Measurements from ENCODE around the gene NTN5.
"Not testable (repeated sequence)": the region's sequence is repeated elsewhere in the genome, so short reads cannot be mapped to it uniquely, and the experiment has no call there.

The NTN5 gene

GRCh38 chr19:48639483-48640375, 33.1 kb downstream of the NTN5 start:
- no peak for DNase-seq

- DNase-seq, result no peak
Measured at GRCh38 chr19:48638831-48639381, 33.9 kb downstream of the NTN5 start.

DNA sequence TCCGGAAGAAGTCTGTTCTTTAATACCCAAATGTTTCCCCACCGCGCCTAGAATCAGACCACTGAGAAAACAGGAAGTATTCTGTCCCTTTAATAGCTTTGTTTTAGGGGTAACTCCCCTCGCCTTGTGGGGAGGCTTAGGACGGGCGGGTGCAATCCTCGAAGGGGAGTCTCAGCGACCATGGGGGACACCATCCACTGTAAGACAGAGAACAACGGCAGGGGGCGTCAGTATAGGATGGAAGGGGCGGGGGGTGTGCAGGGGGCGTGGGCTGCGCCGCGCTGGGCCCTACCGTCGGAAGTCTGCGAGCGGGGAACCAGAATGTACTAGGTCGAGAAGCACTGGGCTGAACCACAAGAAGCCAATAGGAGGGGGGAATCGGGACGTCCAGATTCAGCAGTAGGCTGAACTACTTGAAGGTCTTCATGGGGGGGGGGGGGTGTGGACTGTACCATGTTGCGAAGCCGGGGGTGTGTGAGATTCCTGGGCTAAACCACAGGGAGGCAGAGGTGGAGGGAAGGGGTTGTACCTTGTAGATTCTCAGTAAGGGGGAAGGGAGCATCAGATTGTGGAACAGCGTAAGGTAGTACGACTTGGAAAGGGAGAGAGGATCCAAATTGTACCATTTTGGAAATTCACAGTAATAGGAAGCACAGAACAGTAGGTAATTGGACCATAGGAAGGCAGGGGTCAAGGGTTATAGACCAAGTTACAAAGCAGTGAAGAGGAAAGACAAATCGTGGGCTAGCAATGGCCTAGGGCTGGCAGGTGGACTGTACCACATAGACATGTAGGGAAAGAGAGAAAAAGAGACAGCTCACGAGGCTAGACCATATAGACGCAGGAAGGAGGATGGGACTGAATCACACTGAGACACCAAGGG, 34.6 kb downstream of the NTN5 start:
- DNase-seq, result peak; percentile 90

GRCh38 chr19:48637449-48637947, 35.3 kb downstream of the NTN5 start:
- peak; percentile 99 for DNase-seq

- no peak for DNase-seq
Measured at GRCh38 chr19:48636859-48637448, 35.9 kb downstream of the NTN5 start, which contains the start of gene DBP. DBP (minus strand) TSS chr19:48637379; CDS start chr19:48636994, 385 bp downstream.

- peak; percentile 31 for DNase-seq
Measured at GRCh38 chr19:48635966-48636858, 36.6 kb downstream of the NTN5 start.

- DNase-seq, result peak; percentile 68
Measured at GRCh38 chr19:48635263-48635965, 37.4 kb downstream of the NTN5 start.

- DNase-seq, result peak; percentile 94
Measured at GRCh38 chr19:48634424-48635262, 38.2 kb downstream of the NTN5 start.

- no peak for DNase-seq
Measured at GRCh38 chr19:48634036-48634342, 38.8 kb downstream of the NTN5 start.

DNA sequence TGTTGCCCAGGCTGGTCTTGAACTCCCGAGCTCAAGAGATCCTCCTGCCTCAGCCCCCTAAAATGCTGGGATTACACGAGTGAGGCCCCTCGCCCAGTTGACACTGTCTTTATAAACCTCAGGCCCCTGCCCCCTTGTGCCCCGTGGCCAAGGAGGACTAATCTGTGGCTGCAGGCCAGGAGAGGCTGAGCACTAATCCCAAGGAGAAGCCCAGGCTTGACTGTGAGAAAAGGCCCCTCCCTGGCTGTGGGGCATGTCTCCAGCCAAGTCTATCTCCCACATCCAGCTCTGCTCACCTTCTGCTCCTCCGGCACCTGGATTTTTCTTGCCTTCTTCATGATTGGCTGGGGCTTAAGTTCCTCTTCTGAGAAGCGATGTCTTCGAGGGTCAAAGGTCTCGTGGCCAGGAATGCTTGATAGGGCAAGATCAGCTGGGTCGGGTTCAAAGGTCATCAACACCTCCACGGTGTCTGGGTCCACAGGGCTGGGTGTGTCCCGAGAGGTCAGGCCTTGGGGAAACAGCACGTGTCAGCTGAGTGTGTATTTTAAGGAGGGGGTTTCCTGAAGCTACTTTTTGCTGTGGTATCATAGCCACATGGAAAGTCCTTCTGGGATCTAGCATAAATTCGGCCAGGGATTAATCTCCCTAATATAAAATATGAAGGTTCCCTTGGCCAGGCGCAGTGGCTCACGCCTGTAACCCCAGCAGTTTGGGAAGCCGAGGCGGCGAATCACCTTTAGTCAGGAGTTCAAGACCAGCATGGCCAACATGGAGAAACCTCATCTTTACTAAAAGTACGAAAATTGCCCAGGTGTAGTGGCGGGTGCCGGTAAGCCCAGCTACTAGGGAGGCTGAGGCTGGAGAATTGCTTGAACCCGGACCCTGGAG, 39.4 kb downstream of the NTN5 start:
- no peak for DNase-seq

DNA sequence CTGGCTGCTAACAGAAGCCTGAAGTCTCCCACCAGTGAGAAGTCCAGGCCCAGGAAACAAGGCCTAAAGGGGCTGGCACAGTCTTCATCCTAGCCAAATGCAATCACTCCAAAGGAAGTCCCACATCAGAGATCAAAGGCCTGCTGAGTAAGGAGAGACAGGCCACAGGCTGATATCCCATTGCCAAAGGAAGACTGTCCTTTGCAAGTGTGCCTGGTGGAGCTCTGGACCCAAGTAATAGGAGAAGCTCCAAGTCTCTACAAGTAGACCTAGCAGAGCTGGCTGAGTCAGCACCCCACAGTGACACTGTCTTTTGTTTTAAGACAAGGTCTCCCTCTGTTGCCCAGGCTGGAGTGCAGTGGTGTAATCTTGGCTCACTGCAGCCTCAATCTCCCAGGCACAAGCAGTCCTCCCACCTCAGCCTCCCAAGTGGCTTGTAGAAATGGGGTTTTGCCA, 40.1 kb downstream of the NTN5 start:
- DNase-seq, result no peak

DNA sequence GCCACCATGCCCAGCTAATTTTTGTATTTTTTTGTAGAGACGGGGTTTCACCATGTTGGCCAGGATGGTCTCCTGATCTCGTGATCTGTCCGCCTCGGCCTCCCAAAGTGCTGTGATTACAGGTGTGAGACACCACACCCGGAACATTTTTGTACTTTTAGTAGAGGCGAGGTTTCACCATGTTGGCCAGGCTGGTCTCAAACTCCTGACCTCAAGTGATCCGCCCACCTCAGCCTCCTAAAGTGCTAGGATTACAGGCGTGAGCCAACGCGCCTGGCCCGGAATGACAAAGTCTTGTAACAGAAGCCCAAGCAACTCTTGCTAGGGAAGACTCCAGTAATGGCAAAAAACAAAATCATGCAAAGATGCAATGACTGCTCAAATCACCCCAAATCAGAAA, 40.5 kb downstream of the NTN5 start:
- not testable (repeated sequence) for DNase-seq

DNA sequence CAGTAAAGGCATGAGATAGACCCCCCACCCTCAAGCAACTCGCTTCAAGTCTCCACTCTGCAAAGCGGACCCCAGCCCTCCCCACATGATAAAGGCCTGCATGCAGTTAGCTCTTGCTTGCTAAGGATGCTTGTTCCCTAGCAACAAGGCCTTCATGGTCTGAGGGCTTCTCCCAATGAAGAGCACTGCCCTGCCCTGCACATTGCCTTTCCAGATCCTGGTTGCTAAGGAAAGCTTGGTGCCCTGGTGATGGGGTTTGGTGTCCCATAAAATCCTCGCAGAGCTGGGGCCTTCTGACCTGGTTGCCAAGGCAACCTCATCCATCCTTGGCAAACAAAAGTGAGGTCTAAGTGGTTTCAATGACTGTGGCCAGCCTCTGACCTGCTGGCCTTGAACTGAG, 41.6 kb downstream of the NTN5 start:
- DNase-seq, result no peak

- no peak for DNase-seq
Measured at GRCh38 chr19:48630296-48631063, 42.3 kb downstream of the NTN5 start.

DNA sequence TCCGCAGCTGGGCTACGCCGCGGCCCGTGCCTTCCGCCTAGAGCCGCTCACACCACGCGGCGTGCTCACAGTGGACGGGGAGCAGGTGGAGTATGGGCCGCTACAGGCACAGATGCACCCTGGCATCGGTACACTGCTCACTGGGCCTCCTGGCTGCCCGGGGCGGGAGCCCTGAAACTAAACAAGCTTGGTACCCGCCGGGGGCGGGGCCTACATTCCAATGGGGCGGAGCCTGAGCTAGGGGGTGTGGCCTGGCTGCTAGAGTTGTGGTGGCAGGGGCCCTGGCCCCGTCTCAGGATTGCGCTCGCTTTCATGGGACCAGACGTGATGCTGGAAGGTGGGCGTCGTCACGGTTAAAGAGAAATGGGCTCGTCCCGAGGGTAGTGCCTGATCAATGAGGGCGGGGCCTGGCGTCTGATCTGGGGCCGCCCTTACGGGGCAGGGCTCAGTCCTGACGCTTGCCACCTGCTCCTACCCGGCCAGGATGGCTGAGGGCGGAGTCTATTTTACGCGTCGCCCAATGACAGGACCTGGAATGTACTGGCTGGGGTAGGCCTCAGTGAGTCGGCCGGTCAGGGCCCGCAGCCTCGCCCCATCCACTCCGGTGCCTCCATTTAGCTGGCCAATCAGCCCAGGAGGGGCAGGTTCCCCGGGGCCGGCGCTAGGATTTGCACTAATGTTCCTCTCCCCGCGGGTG, 43.1 kb downstream of the NTN5 start:
- DNase-seq, result no peak

- no peak for DNase-seq
Measured at GRCh38 chr19:48629297-48629598, 43.6 kb downstream of the NTN5 start.

GRCh38 chr19:48628486-48629296, 44.1 kb downstream of the NTN5 start:
- no peak for DNase-seq

All from midbrain (tissue), 1 donor.